ENCODE results near the gene MPPE1.

Gene MPPE1

DNA sequence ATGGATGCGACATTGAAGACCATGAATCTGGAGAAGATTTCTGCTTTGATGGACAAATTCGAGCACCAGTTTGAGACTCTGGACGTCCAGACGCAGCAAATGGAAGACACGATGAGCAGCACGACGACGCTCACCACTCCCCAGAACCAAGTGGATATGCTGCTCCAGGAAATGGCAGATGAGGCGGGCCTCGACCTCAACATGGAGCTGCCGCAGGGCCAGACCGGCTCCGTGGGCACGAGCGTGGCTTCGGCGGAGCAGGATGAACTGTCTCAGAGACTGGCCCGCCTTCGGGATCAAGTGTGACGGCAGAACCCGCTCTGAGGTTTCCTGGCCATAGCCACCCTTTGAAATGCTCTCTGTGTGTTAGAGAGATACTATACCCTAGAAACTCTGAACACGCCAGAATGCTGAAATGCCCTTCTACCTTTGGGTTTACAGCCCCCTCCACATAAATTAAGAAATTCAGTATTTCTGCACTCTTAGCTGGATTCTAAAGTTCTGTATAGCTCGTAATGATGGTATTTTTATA is 56.2 kb downstream of the MPPE1 start:
- peak; percentile 25 to 56 for DNase-seq

DNA sequence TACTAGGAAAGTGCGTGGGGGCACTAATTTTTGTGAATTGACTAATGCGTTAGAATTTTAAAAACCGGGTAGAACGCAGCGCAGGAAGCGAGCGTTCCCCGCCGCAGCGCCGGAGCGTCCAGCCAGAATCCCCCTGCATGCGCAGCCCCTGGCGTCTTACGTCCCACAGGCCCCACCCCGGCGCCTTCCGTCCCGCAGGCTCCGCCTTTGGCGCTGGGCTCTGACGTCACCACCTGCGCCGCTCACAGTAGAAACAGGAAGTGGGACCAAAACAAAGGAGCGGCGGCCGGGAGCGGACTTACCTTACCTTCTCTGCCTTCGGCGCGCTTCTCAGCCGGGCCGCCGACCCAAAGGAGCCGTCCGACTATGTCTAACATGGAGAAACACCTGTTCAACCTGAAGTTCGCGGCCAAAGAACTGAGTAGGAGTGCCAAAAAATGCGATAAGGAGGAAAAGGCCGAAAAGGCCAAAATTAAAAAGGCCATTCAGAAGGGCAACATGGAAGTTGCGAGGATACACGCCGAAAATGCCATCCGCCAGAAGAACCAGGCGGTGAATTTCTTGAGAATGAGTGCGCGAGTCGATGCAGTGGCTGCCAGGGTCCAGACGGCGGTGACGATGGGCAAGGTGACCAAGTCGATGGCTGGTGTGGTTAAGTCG is 56.8 kb downstream of the MPPE1 start, which contains the start of gene CHMP1B:
CHMP1B (plus strand) TSS at position 268 of the 660 bp plus-strand sequence; CDS start at position 367, 99 bp downstream.
- peak; percentile 93 to 97 for DNase-seq

DNA sequence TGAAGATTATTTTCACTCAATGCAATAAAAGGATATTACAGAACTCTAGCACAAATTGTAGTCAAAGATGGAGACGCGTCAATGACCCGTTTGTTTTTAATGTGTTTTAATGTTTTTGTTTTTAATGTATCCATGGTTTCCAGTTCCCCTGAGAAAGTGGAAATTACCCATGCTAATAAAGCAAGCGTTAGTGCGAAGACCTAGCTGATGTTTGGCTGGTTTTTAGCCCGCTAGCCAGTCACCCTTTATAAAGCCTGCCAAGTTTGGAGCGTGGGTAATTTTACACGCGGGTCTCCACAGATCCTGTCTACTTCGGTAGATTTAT is 57.3 kb downstream of the MPPE1 start:
- peak; percentile 46 to 62 for DNase-seq

DNA sequence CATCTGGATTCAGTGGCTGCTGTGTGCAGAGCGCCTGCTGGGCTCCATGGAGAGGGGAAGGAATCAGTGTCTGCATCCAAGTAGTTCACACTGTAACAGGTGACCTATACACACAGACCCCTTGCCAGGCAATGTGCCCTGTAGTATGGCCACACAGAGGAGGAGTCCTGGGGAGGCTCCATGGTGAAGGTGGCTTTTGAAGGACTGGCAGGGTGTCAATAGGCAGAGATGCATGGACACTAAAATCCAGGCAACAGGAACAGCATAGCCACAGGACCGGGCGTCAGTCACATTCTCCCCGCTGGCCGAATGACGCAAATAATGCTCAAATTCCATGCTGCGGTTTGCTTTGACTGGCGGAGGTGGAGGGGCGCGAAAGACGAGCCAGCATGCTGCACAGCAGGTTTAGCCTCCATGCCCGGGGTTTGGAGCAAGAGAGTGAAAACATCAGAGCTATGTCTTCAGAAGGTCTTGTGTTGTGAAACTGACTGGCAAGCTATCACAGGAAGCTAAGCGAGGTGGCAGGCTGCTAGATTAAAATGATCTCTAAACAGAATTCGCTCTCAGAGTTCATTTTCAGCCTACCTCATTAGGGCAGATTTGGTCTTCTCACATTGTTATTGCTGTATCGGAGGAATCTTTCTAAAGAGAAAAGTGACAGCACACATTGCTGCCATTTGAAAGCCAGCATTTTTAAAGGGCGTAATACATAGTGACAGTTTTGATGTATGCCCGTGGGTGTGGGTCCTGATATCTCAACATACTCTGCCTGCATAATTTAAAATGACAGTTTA is 58.1 kb downstream of the MPPE1 start:
- DNase-seq, result peak; percentile 22 to 23

DNA sequence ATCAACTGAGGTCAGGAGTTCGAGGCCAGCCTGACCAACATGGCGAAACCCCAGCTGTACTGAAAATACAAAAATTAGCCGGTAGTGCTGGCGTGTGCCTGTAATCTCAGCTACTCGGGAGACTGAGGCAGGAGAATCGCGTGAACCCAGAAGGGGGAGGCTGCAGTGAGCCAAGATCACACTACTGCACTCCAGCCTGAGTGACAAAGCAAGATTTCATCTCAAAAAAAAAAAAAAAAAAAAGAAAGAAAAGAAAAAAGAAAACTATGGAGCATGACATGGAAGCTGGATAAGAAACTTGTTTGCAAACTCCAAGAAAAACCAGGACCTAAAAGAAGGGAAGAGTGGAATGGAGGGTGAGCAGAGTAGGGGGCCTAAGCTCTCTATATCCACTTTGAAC is 58.8 kb downstream of the MPPE1 start:
- DNase-seq, result no peak

DNA sequence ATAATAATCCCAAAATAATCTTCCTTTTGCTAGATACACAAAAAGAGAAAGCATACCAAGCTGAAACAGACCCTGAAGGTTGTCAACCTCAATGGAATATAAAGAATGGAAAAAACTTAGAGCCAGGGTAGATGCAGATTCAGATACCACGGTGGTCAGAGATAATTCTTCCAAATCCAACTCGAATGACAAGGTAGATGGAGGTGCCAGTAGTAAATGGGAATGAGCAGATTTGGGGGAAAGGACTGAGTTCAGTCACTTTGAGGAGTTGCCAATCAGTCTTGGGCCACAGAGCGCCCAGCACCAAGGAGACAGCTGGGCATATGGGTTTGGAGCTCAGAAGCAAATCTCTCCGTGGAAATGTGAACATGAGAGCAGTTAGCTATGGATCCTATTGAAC is 60.3 kb downstream of the MPPE1 start:
- DNase-seq, result no peak

DNA sequence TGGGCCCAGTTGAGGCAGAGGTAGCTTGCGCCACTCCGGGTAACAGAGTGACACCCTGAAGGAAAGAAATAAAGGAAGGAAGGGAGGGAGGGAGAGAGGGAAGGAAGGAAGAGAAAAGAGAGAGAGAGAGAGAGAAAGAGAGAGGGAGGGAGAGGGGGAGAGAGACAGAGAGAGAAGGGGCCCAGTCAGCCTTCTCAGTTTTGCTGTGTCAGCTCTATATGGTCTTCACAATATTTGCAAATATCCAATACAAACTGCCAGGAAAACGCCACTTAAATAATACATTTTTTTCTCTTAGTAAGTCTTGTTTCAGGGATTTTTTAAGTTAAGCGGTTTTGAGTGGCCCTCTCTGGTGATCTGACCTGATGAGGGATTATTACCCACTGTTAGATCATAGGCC is 62.5 kb downstream of the MPPE1 start:
- no peak for DNase-seq

DNA sequence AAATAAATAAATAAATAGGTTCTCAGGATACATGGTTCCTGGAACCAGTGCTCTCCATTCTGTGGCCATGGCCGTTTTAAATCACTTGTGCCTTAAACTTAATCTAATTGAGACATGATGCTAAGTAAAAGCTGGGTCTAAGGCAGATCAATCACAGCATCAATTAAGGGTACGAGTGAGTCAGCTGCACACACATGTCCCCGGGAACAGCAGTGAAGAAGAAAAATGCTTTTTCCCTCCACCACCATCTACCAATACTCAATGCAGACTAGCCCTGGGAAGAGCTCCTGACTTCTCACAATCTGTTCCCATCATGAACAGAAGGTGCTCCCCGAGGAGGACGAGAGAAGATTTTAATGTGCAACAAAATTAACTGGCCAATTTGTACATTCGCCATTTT is 63.7 kb downstream of the MPPE1 start:
- DNase-seq, result no peak

DNA sequence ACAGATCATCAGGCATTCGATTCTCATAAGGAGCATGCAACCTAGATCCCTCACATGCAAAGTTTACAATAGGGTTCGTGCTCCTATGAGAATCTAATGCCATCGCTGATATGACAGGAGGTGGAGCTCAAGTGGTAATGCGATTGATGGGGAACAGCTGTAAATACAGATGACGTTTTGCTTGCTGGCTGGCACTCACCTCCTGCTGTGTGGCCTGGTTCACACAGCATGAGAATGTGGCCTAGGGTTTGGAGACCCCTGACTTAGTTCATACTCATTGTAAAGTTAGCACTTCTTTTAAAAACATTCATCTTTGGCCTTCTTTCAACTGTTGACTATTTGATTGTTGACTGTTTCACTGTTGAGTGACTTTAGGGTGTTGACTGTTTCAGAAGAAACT is 65.6 kb downstream of the MPPE1 start:
- DNase-seq, result no peak

DNA sequence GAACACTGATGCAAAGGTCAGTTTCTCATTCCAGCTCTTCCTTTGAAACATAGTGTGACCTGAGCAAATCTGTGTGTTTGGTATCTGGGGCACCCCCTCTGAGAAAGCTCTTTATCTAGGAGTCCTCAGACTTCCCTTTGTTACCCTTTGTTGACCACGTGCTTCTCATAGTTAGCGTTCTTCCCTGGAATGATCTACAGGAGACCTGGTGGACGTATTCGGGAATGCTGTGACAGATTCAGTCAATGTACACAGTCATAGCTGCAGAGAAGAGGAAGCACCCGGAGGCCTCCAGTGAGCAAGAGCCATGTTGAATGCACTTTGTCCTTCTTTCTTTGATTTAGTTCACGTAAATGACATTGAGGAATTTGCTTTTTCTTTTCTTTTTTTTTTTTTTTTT is 67.6 kb downstream of the MPPE1 start:
- no peak for DNase-seq

DNA sequence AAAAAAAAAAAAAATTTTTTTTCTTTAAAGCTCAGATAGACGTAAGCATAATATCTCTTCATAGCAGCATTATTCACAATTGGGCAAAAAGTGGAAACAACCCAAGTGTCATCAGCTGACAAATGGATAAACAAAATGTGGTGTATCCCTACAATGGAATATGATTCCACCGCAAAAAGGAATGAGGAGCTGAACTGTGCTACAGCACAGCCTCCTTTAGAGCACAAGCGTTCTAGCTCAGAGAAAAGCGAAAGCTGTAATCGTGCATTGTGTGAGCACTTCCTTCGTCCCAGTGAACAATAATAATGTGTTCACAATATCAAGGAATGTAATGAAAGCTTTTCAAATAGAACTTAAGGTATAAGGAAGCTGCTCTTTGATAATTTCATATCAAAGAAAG is 68.6 kb downstream of the MPPE1 start:
- no peak for DNase-seq

DNA sequence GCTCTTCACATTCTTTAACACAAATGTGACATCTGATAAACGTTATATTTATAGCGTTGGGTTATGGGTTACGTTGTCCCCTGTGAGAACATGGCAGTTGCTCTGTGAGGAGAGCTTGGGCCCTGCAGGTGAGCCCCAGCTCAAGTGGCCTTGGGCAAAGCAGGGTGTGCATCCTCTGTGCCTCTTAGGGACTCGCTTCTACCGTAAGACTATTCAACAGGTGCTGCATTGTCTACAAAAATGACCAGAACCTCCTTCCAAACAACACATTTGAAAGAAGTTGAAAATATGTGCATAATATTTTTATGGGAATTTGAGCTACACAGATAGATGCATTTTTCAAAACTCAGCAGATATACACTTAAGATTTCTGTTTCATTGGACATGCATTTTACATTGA is 73.3 kb downstream of the MPPE1 start:
- no peak for DNase-seq
